ENCODE measurements around the gene APOL3. TPM values are rescaled to one million over a fixed set of nuclear protein-coding genes. Genes with fewer than 3 reads are reported as not detected.

Gene APOL3
- total RNA-seq, 1 donor, result 10.4 TPM

- DNase-seq (ENCODE audit: low read depth), result no peak
- TF ChIP-seq CTCF (IDR thresholded peaks at IDR 0.05; ENCODE audit: insufficient read depth, low read depth, low read length), result no peak
- no peak overlapping the region for H3K4me3 ChIP-seq (ENCODE audit: low read depth, low read length)
Observed at GRCh38 chr22:36180928-36181327, 20.4 kb upstream of the APOL3 start.

- peak; percentile 83 for TF ChIP-seq CTCF (IDR thresholded peaks at IDR 0.05; ENCODE audit: insufficient read depth, low read depth, low read length)
- peak; percentile 77 for DNase-seq (ENCODE audit: low read depth)
- H3K4me3 ChIP-seq (ENCODE audit: low read depth, low read length), result no peak overlapping the region
Observed at GRCh38 chr22:36180038-36180880, 19.7 kb upstream of the APOL3 start.

- no peak for TF ChIP-seq CTCF (IDR thresholded peaks at IDR 0.05; ENCODE audit: insufficient read depth, low read depth, low read length)
- no peak for DNase-seq (ENCODE audit: low read depth)
- H3K4me3 ChIP-seq (ENCODE audit: low read depth, low read length), result no peak overlapping the region
Observed at GRCh38 chr22:36177160-36177559, 16.6 kb upstream of the APOL3 start.

GRCh38 chr22:36175892-36176291 is 15.3 kb upstream of the APOL3 start:
- no peak for DNase-seq (ENCODE audit: low read depth)
- TF ChIP-seq CTCF (IDR thresholded peaks at IDR 0.05; ENCODE audit: insufficient read depth, low read depth, low read length), result peak; percentile 12
- H3K4me3 ChIP-seq (ENCODE audit: low read depth, low read length), result no peak overlapping the region

- H3K4me3 ChIP-seq (ENCODE audit: low read depth, low read length), result no peak overlapping the region
- TF ChIP-seq CTCF (IDR thresholded peaks at IDR 0.05; ENCODE audit: insufficient read depth, low read depth, low read length), result no peak
- DNase-seq (ENCODE audit: low read depth), result no peak
Observed at GRCh38 chr22:36171941-36172340, 11.4 kb upstream of the APOL3 start.

GRCh38 chr22:36166518-36167220 is 6.1 kb upstream of the APOL3 start:
- no peak for TF ChIP-seq CTCF (IDR thresholded peaks at IDR 0.05; ENCODE audit: insufficient read depth, low read depth, low read length)
- no peak for DNase-seq (ENCODE audit: low read depth)
- no peak overlapping the region for H3K4me3 ChIP-seq (ENCODE audit: low read depth, low read length)
